Parathyroid adenoma (tissue), 2 donors: ENCODE results near the gene TNFRSF12A.

Experiments used
- H2AFZ ChIP-seq: fragments of 300-600 bp; sonication (generic); one replicate; pipeline ENCODE4 v1.7.0; 2017; ENCODE audit warnings: antibody characterized with exemption, mild to moderate bottlenecking
- H3K27ac ChIP-seq: fragments of 300-600 bp; sonication (generic); one replicate; pipeline ENCODE4 v1.7.0; 2017
- H3K27me3 ChIP-seq: fragments of 300-600 bp; sonication (generic); one replicate; pipeline ENCODE4 v1.7.0; 2017; ENCODE audit warnings: low read length; ENCODE audit not compliant: control insufficient read depth, insufficient read depth
- H3K36me3 ChIP-seq: fragments of 300-600 bp; sonication (generic); one replicate; pipeline ENCODE4 v1.7.0; 2017; ENCODE audit warnings: low read length; ENCODE audit not compliant: control insufficient read depth, insufficient read depth
- H3K4me1 ChIP-seq: fragments of 300-600 bp; sonication (generic); one replicate; pipeline ENCODE4 v1.7.0; 2017; ENCODE audit warnings: control low read depth
- H3K4me2 ChIP-seq: fragments of 300-600 bp; sonication (generic); one replicate; pipeline ENCODE4 v1.7.0; 2017; ENCODE audit warnings: low read length
- H3K4me3 ChIP-seq: fragments of 300-600 bp; sonication (generic); one replicate; pipeline ENCODE4 v1.7.0; 2017; ENCODE audit warnings: low read depth, low read length
- H3K79me2 ChIP-seq: fragments of 300-600 bp; sonication (generic); one replicate; pipeline ENCODE4 v1.7.0; 2017; ENCODE audit warnings: control low read depth
- H3K9ac ChIP-seq: fragments of 300-600 bp; sonication (generic); one replicate; pipeline ENCODE4 v1.7.0; 2017; ENCODE audit warnings: mild to moderate bottlenecking
- H3K9me3 ChIP-seq: fragments of 300-600 bp; sonication (generic); one replicate; pipeline ENCODE4 v1.7.0; 2017; ENCODE audit warnings: low read length; ENCODE audit not compliant: control insufficient read depth
- TF ChIP-seq, protein P1 (sequence below): fragments of 300-600 bp; sonication (generic); IDR thresholded peaks from one replicate; pipeline ENCODE4 v1.7.0; 2017; ENCODE audit warnings: antibody characterized with exemption, mild to moderate bottlenecking
- donor health status: primary hyperparathyroidism.

The TNFRSF12A gene

DNA sequence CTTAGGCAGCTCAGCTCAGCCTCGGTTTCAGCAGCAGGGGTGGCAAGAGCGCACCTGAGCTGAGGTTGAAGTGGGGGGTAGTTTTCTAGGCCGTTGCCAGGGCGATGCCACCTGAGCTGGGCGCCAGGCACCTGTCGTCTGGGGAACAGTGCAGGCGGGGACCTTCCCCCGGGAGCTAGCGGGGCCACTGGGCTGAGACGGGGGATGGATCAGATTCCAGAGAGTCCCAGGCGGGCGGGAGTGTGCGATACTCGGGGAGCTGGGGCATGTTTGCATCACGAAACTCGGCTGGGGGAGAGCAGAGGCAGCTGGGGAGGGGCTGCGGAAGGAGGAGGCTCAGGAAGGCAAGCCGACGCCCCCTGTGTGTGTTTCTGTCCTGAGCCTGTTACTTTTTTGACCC is 7.9 kb upstream of the TNFRSF12A start:
- H3K4me1 ChIP-seq, result peaks cover 43% of the 10 kb centered on the region
- H3K36me3 ChIP-seq, result no peaks in the 10 kb centered on the region
- peak overlapping the region; percentile 27 for H3K4me3 ChIP-seq
- TF ChIP-seq, protein P1, sequence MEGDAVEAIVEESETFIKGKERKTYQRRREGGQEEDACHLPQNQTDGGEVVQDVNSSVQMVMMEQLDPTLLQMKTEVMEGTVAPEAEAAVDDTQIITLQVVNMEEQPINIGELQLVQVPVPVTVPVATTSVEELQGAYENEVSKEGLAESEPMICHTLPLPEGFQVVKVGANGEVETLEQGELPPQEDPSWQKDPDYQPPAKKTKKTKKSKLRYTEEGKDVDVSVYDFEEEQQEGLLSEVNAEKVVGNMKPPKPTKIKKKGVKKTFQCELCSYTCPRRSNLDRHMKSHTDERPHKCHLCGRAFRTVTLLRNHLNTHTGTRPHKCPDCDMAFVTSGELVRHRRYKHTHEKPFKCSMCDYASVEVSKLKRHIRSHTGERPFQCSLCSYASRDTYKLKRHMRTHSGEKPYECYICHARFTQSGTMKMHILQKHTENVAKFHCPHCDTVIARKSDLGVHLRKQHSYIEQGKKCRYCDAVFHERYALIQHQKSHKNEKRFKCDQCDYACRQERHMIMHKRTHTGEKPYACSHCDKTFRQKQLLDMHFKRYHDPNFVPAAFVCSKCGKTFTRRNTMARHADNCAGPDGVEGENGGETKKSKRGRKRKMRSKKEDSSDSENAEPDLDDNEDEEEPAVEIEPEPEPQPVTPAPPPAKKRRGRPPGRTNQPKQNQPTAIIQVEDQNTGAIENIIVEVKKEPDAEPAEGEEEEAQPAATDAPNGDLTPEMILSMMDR, result no peak
- no peaks in the 10 kb centered on the region for H3K9me3 ChIP-seq
- H3K4me2 ChIP-seq, result peak overlapping the region; percentile 69
- peak overlapping the region; percentile 98 for H3K27ac ChIP-seq
- H3K9ac ChIP-seq, result no peak overlapping the region
- no peaks in the 10 kb centered on the region for H3K27me3 ChIP-seq
- H2AFZ ChIP-seq, result peak overlapping the region; percentile 83
- peaks cover 5% of the 10 kb centered on the region for H3K79me2 ChIP-seq

DNA sequence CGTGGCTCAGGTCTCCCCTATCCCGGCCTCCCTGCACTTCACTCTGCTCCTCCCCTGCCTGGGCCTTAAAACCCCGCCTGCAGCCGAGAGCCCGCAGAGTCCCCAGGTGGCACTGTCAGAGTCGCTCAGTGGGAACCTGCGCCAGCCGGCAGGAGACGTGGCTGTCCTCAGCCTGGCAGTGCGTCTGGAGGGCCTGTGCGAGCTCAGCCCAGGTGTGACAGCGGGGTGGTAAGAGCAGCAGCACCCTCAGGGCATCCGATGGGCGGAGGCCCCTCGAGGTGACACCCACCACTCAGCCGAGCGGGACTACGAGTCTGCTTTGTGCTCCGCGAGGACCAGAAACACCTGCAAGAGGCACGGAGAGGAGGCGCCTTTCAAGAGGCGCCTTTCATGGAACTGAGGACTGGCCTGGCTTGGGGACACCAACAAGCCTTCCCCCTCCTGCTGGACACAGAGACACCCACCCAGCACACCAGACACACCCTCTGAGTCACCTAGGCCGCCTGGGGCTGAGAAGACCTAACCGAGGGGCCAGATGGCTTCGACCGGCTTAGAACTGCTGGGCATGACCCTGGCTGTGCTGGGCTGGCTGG is 7.2 kb upstream of the TNFRSF12A start, which contains the start of gene CLDN9:
Gene CLDN9 (plus strand): TSS at position 96 of the 593 bp plus-strand sequence. CDS start 440 bp downstream, at position 536.
- peak within 1 kb of the TSS; percentile 69 for H3K4me2 ChIP-seq
- peak within 1 kb of the TSS; percentile 98 for H3K27ac ChIP-seq
- peak within 1 kb of the TSS; percentile 83 for H2AFZ ChIP-seq
- no peaks in the 10 kb centered on the region for H3K9me3 ChIP-seq
- peaks cover 43% of the 10 kb centered on the region for H3K4me1 ChIP-seq
- no peak within 1 kb of the TSS for H3K9ac ChIP-seq
- peak within 1 kb of the TSS; percentile 27 for H3K4me3 ChIP-seq
- H3K27me3 ChIP-seq, result no peaks in the 10 kb centered on the region
- TF ChIP-seq, protein P1, result peak; percentile 39
- H3K36me3 ChIP-seq, result no peaks in the 10 kb centered on the region
- peaks cover 5% of the 10 kb centered on the region for H3K79me2 ChIP-seq

DNA sequence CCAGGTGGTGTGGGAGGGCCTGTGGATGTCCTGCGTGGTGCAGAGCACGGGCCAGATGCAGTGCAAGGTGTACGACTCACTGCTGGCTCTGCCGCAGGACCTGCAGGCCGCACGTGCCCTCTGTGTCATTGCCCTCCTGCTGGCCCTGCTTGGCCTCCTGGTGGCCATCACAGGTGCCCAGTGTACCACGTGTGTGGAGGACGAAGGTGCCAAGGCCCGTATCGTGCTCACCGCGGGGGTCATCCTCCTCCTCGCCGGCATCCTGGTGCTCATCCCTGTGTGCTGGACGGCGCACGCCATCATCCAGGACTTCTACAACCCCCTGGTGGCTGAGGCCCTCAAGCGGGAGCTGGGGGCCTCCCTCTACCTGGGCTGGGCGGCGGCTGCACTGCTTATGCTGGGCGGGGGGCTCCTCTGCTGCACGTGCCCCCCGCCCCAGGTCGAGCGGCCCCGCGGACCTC is 6.6 kb upstream of the TNFRSF12A start:
- TF ChIP-seq, protein P1, result no peak
- no peak overlapping the region for H2AFZ ChIP-seq
- H3K4me3 ChIP-seq, result no peak overlapping the region
- H3K79me2 ChIP-seq, result peaks cover 4% of the 10 kb centered on the region
- no peak overlapping the region for H3K9ac ChIP-seq
- H3K36me3 ChIP-seq, result no peaks in the 10 kb centered on the region
- no peaks in the 10 kb centered on the region for H3K27me3 ChIP-seq
- H3K4me1 ChIP-seq, result peaks cover 44% of the 10 kb centered on the region
- H3K4me2 ChIP-seq, result no peak overlapping the region
- H3K9me3 ChIP-seq, result no peaks in the 10 kb centered on the region
- peak overlapping the region; percentile 98 for H3K27ac ChIP-seq

DNA sequence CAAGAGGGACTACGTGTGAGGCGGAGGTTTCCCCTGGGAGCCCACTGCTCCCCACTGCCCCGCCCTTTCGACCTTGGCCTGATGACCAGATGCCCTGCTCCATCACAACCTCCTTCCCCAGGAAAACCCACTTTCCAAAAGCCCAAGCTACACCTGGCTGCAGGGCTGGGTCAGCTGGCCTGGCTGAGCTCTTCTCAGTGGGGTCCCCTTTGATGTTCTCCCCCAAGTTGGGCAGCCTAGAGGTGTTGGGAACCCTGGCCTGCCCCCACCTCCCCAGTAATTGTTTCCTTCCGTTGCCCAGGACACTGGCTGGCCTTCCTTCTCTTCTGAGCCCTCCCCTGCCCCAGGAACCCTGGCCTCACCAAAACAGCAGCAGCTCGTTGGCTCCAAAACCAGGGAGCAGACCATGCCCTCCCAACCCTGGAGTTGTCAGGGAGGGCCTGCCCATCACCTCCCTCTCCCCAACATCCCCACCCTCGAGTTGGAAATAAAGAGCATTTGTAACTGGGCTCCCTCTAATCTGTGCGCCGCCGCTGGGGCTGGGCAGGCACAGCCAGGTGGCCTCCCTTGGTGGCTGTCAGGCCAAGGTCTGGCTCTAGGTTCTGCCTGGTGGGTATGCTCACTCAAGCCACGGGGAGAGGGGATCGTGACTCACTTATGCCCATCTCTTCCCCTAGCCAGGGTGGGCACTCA is 6.0 kb upstream of the TNFRSF12A start:
- H3K4me2 ChIP-seq, result no peak overlapping the region
- H3K79me2 ChIP-seq, result peaks cover 3% of the 10 kb centered on the region
- TF ChIP-seq, protein P1, result no peak
- H2AFZ ChIP-seq, result no peak overlapping the region
- peaks cover 38% of the 10 kb centered on the region for H3K4me1 ChIP-seq
- H3K9ac ChIP-seq, result no peak overlapping the region
- H3K4me3 ChIP-seq, result no peak overlapping the region
- H3K27ac ChIP-seq, result no peak overlapping the region
- H3K27me3 ChIP-seq, result no peaks in the 10 kb centered on the region
- no peaks in the 10 kb centered on the region for H3K9me3 ChIP-seq
- H3K36me3 ChIP-seq, result no peaks in the 10 kb centered on the region
